RWPE2 (cell line): ENCODE measurements around the gene SET.
A peak's percentile ranks its signal among the peaks of the same experiment; 100 is the strongest.
"Not testable (repeated sequence)": the region's sequence is repeated elsewhere in the genome, so short reads cannot be mapped to it uniquely, and the experiment has no call there.

ENCODE experiments used
- ATAC-seq: fragments of 200-7000 bp; cut with Tn5 transposase; 3 replicates; pipeline ENCODE4 v1.9.1; 2021; ENCODE audit warnings: low read depth
- DNase-seq: peaks from one replicate; pipeline ENCODE4 v3.0.0-alpha.2; 2020; ENCODE audit warnings: low spot score
- H3K27ac ChIP-seq: fragments of 450-650 bp; 2 replicates; pipeline ENCODE4 v1.5.1; 2017; ENCODE audit warnings: mild to moderate bottlenecking; ENCODE audit not compliant: poor library complexity, severe bottlenecking
- H3K27me3 ChIP-seq: fragments of 250-450 bp; sonication (Bioruptor Pico); 2 replicates; pipeline ENCODE4 v1.5.1; 2021; ENCODE audit warnings: mild to moderate bottlenecking, moderate library complexity; ENCODE audit not compliant: insufficient read depth, poor library complexity, severe bottlenecking
- H3K36me3 ChIP-seq: fragments of 250-450 bp; sonication (Bioruptor Pico); 2 replicates; pipeline ENCODE4 v1.5.1; 2020; ENCODE audit warnings: low read depth, mild to moderate bottlenecking, moderate library complexity
- H3K4me1 ChIP-seq: fragments of 250-450 bp; sonication (Bioruptor Pico); 2 replicates; pipeline ENCODE4 v1.5.1; 2021; ENCODE audit warnings: mild to moderate bottlenecking, moderate library complexity; ENCODE audit not compliant: insufficient read depth, poor library complexity, severe bottlenecking
- H3K4me3 ChIP-seq: fragments of 250-450 bp; sonication (Bioruptor Pico); 2 replicates; pipeline ENCODE4 v1.5.1; 2021; ENCODE audit warnings: mild to moderate bottlenecking, moderate library complexity; ENCODE audit not compliant: severe bottlenecking
- H3K9me3 ChIP-seq: fragments of 250-450 bp; sonication (Bioruptor Pico); 2 replicates; pipeline ENCODE4 v1.5.1; 2021; ENCODE audit warnings: mild to moderate bottlenecking, moderate library complexity; ENCODE audit not compliant: severe bottlenecking
- CTCF ChIP-seq: fragments of 450-650 bp; IDR thresholded peaks from one replicate; pipeline ENCODE4 v1.5.1; 2017; ENCODE audit warnings: mild to moderate bottlenecking, moderate library complexity; ENCODE audit not compliant: poor library complexity, severe bottlenecking

Gene SET

GRCh38 chr9:128687453-128687852 is 1.6 kb upstream of the SET start:
- H3K4me1 ChIP-seq: peaks cover 28% of the 10 kb centered on the region

GRCh38 chr9:128689293-128689774 is 312 bp downstream of the SET start:
- peak overlapping the region; percentile 92 for H3K27ac ChIP-seq
- ATAC-seq (no peak), DNase-seq (no peak)
- peaks cover 42% of the 10 kb centered on the region for H3K36me3 ChIP-seq
- peak overlapping the region; percentile 93 for H3K4me3 ChIP-seq
- peaks cover 21% of the 10 kb centered on the region for H3K4me1 ChIP-seq
- TF ChIP-seq CTCF: no peak
- no peaks in the 10 kb centered on the region for H3K9me3 ChIP-seq
- no peaks in the 10 kb centered on the region for H3K27me3 ChIP-seq

More at GRCh38 chr9:128687453-128687852, 1.6 kb upstream of the SET start:
- Histone ChIP-seq H3K27me3 (no peaks in the 10 kb centered on the region), H3K9me3 (no peaks in the 10 kb centered on the region), H3K4me3 (no peak overlapping the region), H3K27ac (peak overlapping the region; percentile 92), H3K36me3 (peaks cover 23% of the 10 kb centered on the region)
- DNase-seq (no peak), ATAC-seq (no peak)
- TF ChIP-seq CTCF: no peak

GRCh38 chr9:128689820-128690683 is 1.0 kb downstream of the SET start:
- H3K4me1 ChIP-seq: peaks cover 21% of the 10 kb centered on the region
- no peak for TF ChIP-seq CTCF
- DNase-seq (no peak), ATAC-seq (no peak)
- H3K36me3 ChIP-seq: peaks cover 45% of the 10 kb centered on the region
- no peaks in the 10 kb centered on the region for H3K27me3 ChIP-seq
- peak overlapping the region; percentile 92 for H3K27ac ChIP-seq
- no peaks in the 10 kb centered on the region for H3K9me3 ChIP-seq
- H3K4me3 ChIP-seq: peak overlapping the region; percentile 93

GRCh38 chr9:128690684-128691034 is 1.6 kb downstream of the SET start:
- ATAC-seq: no peak
- Histone ChIP-seq H3K4me3 (peak overlapping the region; percentile 93), H3K4me1 (peaks cover 15% of the 10 kb centered on the region), H3K36me3 (peaks cover 51% of the 10 kb centered on the region), H3K27ac (peak overlapping the region; percentile 92), H3K27me3 (no peaks in the 10 kb centered on the region), H3K9me3 (no peaks in the 10 kb centered on the region)
- DNase-seq: no peak
- TF ChIP-seq CTCF: no peak

GRCh38 chr9:128693738-128694137 is 4.7 kb downstream of the SET start:
- not testable (repeated sequence) for H3K4me3 ChIP-seq, H3K27me3 ChIP-seq, H3K4me1 ChIP-seq, H3K27ac ChIP-seq, DNase-seq, ATAC-seq, H3K9me3 ChIP-seq
- H3K36me3 ChIP-seq: peaks cover 64% of the 10 kb centered on the region
